GM18507 (cell line): ENCODE results near the gene CDH4.
"Not testable (repeated sequence)": the region's sequence is repeated elsewhere in the genome, so short reads cannot be mapped to it uniquely, and the experiment has no call there.

Source experiments
- DNase-seq: peaks from one replicate; pipeline ENCODE4 v3.0.0; 2011; ENCODE audit warnings: low read depth; ENCODE audit not compliant: insufficient read length; ENCODE audit errors: extremely low spot score
- FAIRE-seq: peaks from 2 replicates; lab custom pipeline; 2011; peaks lifted over from hg19 to GRCh38; lab: Jason Lieb, UNC

Gene CDH4

GRCh38 chr20:61422636-61423425 is 170.8 kb downstream of the CDH4 start:
- DNase-seq (no peak), FAIRE-seq (no peak)

DNA sequence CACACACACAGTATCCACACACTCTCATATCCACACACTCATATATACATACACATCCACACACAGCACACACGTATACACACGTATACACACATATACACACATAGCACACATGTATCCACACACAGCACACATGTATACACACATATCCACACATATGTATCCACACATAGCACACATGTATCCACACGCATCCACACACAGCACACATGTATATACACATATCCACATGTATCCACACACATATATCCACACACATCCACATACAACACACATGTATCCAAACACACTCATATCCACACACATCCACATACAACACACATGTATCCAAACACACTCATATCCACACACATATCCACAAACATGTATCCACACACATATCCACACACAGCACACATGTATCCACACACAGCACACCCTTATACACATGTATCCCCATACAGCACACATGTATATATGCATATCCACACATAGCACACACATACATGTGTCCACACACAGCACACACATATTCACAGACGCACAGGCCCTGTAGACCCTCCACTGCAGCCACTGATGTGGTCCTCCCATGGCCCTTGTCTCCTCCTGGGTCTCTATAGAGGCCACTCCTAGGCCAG is 172.1 kb downstream of the CDH4 start:
- DNase-seq (no peak), FAIRE-seq (no peak)

GRCh38 chr20:61424628-61425420 is 172.8 kb downstream of the CDH4 start:
- DNase-seq: no peak
- no peak for FAIRE-seq

GRCh38 chr20:61425541-61425991 is 173.5 kb downstream of the CDH4 start:
- not testable (repeated sequence) for FAIRE-seq, DNase-seq

- DNase-seq (no peak), FAIRE-seq (no peak)
Observed at GRCh38 chr20:61426352-61426751, 174.3 kb downstream of the CDH4 start.

DNA sequence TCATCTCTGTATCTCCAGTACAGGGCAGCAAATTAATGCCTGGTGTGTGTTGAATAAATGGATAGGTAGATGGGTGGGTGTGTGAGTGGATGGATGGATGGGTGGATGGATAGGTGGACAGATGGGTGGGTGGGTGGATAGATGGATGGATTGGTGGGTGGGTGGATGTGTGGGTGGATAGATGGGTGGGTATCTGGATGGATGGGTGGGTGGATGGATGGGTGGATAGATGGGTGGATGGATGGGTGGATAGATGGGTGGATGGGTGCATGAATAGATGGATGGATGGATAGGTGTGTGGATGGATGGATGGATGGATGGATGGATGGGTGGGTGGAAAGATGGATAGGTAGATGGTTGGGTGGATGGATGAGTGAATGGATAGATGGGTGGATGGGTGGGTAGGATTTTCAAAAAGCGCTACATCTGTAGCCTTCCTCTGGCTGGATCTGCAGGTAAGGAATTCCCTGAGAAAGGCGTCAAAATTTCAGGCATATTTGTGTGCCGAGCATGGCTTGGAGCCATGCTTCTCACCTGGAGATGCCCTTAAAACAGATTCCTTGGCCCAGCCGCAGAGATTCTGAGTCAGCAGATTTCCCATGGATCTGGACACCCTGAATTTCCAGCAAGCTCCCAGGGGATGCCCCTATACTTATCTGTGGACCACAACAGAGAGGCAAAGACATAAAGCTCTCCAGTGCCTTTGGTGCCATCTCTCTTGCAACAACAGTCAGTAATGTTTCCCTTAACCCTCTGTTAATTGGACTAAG is 177.6 kb downstream of the CDH4 start:
- DNase-seq: no peak
- no peak for FAIRE-seq

GRCh38 chr20:61430228-61430624 is 178.2 kb downstream of the CDH4 start:
- FAIRE-seq (no peak), DNase-seq (no peak)

GRCh38 chr20:61433176-61433575 is 181.1 kb downstream of the CDH4 start:
- FAIRE-seq: no peak

DNA sequence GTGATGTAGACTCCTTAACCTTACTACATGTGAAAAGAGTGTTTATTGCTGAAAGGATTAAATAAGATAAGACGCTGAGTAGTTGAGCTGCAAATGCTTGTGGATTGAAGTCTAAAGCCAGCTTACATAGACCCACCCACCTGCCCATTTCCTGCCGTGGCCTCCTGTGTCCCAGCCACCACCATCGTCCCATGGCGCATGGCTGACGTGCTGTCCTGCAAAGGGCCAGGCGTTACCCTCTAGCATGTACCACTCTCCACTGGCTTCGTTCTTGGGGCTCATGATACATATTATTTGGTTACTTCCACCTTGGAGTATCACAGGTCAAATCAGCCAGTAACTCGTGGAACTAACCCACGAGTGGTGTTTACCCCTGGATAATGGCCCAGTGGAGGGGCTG is 181.8 kb downstream of the CDH4 start:
- DNase-seq (no peak), FAIRE-seq (no peak)

More at GRCh38 chr20:61433176-61433575, 181.1 kb downstream of the CDH4 start:
- no peak for DNase-seq

- DNase-seq (no peak), FAIRE-seq (no peak)
Observed at GRCh38 chr20:61434341-61434781, 182.3 kb downstream of the CDH4 start.

GRCh38 chr20:61435184-61435822 is 183.2 kb downstream of the CDH4 start:
- no peak for DNase-seq
- FAIRE-seq: no peak

GRCh38 chr20:61435823-61436220 is 183.8 kb downstream of the CDH4 start:
- no peak for DNase-seq
- FAIRE-seq: no peak

DNA sequence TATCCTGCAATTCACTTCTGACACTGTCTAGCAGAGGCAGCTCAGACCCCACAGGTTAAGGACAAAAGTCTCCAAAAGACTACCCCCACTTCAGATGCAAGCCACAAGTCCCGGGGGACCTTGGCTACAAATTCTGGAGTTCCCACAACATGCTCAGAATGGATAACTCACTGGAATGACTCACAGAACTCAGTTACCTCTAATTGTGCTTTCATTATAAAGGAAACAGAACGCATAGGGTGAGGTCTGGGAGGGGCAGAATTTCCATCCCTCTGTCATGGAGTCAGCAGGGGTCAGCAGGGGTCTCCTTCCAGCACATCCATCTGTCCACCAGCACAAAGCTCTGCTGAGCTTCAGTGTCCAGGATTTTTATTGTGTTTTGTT is 184.2 kb downstream of the CDH4 start:
- DNase-seq: no peak
- no peak for FAIRE-seq

GRCh38 chr20:61436667-61437279 is 184.7 kb downstream of the CDH4 start:
- DNase-seq (no peak), FAIRE-seq (no peak)

- no peak for DNase-seq
- FAIRE-seq: no peak
Observed at GRCh38 chr20:61437280-61438206, 185.5 kb downstream of the CDH4 start.

DNA sequence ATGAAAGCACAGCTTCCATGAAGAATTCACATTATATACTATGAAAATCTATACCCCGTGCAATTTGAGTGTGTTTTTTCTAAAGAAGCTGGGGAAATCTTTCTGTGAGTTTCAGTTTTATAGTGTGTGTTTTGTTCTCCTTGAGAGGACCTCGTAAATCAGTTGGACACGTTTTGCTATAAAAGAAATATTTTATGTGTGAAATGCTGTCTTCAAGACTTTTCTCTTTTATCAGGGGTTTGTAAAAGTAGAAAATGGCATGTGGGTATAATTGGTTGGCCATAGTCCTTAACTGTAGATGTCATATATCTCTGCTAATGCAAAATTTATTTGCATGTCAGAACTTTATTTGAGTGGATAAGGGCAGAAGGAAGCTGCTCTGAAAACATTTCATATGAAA is 186.2 kb downstream of the CDH4 start:
- DNase-seq (no peak), FAIRE-seq (no peak)

GRCh38 chr20:61439251-61439650 is 187.2 kb downstream of the CDH4 start:
- FAIRE-seq: no peak
- DNase-seq: no peak
